T-helper 2 cell (primary cell): ENCODE results near the gene CACHD1.

Experiments used
- DNase-seq, 5 experiments: peaks; one replicate each; pipeline versions ENCODE4 v3.0.0 to v3.0.0-alpha.2; 2012 to 2022
- total RNA-seq, 2 donors: gene quantifications; one replicate each; lab custom pipeline; 2026; lab: John Stamatoyannopoulos, UW

The CACHD1 gene
- 1.2 to 2.0 reads per million in 2 donors for total RNA-seq

DNA sequence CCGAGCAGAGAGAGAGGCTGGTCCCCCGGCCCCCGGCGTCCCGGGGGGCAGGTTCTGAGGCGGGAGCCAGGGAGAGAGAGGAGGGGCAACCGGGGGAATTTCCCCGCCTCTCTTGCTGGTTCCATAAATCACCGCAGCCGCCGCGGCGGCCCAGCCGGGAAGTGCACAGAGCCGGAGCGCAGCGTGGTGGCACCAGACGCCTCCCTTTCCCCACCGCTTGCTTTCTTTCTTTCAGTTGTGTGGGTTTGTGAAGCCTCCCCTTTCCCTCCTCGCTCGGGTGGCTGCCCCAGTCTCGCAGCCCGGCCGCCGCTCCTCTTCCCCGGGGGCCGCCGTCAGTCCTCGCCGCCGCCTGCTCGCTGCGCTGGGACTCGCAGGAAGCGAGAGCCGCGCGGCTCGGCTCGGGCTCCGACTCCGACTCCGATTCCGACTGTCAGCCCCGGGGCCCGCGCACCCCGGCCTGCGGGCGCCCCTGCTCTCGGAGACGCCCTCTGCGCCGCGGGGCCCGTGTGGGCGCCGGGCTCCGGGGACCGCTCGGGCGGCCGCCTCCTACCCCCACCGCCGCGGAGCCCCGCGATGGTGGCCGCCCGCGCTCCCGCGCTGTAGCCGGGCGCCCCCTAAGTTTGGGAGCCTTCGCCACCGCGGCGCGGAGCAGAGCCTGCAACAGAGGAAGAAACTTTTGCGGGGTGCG lies at the start of gene CACHD1:
Gene CACHD1, plus strand, starts transcription at position 153 of the 688 bp plus-strand sequence. CDS start 616 bp downstream, outside the sequence.
- DNase-seq, result peak in 3 of 5 experiments; percentile 23 to 47 (median 32)

DNA sequence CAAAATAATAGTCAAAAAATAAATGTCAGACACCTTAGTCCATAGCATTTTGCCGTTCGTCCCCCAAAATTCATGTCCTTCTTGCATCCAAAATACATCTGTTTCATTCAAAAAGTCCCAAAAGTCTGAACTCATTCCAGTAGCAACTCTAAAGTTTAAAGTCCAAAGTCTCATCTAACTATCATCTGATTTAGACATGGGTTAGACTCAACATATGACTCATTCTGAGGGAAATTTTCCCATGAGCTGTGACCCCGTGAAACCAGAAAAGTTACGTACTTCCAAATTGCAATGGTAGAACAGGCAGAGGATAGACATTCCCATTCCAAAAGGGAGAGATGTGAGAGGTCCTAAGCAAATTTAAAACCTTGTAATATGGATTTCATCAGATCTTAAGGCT lies 48.6 kb upstream of the CACHD1 start:
- no peak for DNase-seq

DNA sequence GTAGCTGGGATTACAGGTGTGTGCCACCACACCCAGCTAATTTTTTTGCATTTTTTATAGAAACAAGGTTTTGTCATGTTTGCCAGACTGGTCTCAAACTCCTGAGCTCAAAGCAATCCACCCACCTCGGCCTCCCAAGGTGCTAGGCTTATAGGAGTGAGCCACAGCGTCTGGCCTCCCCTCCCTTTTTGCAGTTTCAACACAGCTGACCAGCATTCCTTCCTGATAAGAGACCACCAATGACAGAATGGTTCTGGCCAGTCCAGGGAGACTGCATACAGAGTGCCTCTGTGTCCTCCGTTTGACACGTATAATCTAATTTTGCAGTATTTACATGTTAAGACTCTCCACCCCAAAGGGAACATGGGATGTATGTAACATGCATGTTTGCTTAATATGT lies 46.4 kb upstream of the CACHD1 start:
- no peak for DNase-seq

DNA sequence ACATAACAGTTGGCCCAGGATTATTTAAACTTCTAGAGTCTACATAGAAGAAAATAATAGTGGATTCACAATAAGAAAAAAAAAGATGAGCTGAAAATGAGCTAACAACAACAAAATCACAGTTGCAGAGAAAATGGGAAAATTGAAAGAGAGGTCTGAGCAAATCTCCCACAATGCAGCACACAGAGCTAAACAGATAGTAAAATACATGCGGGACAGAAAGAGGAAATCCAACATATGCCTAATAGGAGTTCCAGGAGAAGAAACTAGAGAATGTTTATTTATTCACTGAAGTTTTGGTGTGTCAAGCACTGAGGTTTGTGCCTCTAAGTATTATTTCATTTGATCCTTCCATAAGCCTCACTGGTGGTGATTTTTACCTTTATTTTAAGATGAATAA lies 45.5 kb upstream of the CACHD1 start:
- DNase-seq, result no peak

DNA sequence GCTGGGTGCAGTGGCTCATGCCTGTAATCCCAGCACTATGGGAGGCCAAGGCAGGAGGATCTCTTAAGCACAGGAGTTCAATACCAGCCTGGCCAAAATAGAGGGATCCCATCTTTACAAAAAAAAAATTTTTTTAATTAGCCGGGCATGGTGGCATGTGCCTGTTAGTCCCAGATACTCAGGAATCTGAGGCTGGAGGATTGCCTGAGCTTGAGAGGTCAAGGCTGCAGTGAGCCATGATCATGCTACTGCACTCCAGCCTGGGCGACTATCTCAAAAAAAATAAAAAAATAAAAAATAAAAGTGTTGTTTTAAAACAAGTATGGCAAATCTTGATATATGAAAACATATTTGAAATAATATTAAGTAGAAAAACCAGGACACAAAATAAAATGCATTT lies 44.4 kb upstream of the CACHD1 start:
- DNase-seq, result no peak

DNA sequence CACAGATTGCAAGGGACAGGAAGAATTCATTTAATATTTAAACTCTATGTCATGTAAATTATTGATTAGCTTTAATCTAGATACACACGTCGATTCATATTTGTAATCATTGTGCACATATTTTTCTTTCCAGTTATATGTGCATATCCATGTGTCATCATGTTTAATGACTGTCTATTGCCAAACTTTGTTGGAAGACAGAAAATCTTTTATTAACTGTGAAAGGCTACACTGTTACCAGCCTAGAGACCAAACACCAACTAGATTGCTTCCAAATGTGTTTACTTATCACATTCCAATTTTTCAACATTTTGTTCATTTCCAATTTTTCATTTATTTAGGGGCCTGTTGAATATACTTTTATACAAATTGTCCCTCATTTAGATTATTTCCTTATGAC lies 43.2 kb upstream of the CACHD1 start:
- DNase-seq, result no peak

DNA sequence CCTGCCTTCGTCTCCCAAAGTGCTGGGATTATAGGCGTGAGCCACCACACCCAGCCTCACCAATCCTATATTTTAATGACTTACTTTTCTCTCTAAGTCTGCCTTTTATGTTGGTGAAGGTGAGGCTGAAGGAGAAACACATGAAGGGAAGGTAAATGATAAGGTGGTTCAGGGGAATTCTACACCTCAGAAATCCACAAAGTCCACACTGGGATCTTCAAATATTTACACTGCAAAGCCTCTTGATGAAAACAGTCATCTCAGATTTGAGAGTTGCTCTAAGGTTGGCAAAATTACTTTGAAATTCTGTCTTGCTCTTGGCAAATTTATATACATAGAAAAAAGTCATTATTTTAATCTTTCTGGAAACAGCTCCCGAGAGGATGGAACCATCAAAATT lies 42.0 kb upstream of the CACHD1 start:
- DNase-seq, result no peak

DNA sequence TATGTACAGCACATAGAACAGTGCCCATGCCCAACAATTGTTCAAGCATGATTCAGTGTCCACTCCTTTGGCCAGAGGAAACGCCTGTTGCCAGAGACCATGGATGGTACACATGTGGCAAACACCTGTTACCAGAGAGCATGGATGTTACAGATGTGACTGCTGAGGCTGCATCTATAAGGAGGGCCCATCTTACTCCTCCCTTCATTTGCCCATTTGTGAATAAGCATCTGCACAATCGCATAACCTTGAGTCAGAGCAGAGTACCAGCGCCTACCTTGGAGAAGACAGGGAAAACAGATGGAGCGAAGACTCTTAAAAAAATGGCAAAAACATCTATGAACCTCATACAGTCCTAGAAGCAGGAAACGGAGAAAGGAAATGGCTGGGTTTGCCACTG lies 36.6 kb upstream of the CACHD1 start:
- no peak for DNase-seq

DNA sequence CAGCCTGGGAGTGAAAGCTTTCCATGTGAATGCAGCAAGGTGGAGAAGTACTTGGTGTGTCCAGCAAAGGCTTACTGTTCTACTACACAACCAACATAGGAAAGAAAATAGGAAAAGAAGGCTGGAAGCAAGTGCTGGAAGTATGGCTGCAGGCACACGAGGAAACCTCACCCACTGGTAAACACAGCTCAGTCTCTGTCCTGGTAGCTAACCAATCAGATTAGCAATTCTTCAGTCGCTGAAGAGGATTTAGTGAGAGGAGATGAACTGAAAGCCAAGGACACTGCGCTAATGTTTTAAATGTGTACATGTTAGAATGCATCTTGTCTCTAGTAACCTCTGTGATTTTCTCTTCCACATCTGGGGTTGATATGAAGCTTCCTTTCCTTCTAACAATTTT lies 36.2 kb upstream of the CACHD1 start:
- no peak for DNase-seq

DNA sequence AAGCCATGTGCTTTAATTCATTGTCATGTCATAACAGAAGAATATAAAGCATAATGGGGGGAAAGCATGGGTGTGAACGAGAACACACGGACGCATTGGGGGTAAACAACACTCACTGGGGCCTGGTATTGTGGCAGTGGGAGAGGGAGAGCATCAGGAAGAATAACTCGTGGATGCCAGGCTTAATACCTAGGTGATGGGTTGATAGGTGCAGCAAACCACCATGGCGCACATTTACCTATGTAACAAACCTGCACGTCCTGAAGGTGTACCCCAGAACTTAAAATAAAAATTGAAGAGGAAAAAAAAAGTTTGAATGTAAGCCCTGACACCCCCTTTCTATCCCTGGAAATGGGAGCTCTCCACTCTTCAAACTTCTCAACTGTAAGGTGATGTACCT lies 34.9 kb upstream of the CACHD1 start:
- no peak for DNase-seq

DNA sequence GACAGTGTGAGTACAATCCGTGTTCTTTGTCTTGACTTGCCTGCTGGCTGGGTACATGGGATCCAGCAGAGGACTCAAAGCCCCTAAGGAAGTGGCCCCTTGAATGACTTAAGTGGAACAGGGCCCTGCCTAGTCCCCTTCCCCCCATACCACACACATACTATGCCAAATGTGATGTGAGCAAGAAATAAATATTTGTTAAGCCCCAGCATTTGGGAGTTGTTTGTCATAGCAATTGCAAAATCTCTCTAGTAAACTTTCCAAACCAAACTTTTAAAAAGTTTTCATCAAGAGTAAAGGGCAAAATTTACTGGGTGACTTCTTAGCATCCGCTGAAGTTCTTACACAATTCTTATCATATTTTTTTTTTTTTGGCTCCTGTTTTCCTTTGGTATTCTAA lies 32.5 kb upstream of the CACHD1 start:
- DNase-seq, result no peak

DNA sequence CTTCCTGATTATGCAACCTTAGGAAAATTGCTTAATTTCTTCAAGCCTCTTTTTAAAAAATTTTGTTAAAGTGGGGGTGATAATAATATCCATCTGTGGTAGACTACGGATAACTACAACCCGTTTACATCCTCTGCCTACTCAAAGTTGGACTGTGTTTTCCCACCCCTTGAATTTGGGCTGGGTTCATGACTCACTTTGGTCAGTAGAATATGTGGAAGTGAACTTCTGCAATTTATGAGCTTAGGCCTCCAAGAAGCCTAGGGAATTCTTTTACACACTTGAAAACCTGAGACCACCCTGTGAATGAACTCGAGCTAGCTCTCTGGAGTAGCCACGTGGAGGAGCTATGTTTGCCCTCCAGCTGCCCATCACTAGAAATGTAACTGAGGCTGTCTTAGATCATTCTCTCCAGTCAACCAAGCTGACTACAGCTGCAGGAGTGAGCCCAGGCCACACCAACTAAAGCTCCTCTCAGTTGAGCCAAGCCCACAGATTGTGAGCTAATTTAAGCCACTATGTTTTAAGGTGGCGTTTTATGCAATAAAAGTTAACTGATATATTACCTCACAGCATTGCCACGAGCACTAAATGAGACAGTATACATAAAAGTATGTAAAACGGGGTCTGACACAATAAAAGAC lies 29.6 kb upstream of the CACHD1 start:
- no peak for DNase-seq

DNA sequence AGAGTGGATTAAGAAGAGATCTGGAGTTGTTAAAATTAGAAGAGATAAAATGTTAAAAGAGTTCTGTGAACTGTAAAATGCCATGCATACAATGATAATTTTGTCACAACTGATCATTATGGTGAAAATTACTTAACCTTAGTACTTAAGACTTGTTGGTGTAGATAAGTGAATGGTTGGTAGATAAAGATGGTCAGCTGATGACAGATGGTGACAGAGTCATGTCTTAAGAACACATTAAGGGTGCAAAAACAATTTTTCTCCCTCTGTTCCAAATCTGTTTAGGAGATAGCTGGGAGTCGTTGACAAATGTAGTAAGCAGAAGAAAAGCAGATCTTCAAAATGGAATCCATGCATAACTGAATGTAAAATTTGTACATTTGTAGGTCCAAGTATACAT lies 18.5 kb upstream of the CACHD1 start:
- no peak for DNase-seq

DNA sequence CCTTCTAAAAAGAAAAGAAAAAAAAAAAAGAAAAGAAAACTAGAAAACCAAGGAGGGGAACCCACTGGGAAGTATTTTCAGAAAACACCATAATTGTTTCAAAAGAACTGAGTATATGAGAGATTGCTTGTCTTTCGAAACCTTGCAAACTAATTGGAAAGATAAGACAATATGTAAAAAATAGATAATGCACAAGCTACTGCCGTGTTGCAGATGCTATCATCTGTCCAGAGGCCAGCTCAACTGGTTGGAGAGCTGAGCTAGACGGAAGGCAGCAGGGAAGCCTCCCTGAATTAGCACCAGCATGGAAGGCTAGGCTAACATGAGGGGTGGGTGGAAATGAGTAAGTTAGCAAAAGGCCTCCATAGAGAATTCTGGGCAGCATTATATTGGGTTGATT lies 16.2 kb upstream of the CACHD1 start:
- DNase-seq, result no peak

DNA sequence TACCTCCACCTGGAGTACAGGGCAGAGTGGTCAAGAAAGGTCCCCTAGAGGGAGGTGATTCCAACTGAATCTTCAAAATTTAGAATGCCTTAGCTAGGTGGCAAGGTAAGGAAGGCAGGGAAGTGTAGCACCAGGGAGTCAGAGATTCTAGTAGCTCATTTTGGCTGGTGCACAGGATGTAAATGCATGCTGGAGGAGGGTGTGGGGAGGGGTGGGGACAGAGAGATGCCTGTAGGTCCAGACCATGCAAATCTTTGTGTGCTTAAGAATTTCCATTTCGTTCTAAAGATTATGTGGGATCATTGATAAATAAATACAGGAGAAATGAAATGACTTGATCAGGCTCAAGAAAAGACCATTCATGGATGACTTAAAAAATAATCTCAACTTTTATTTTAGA lies 11.0 kb upstream of the CACHD1 start:
- DNase-seq, result no peak

DNA sequence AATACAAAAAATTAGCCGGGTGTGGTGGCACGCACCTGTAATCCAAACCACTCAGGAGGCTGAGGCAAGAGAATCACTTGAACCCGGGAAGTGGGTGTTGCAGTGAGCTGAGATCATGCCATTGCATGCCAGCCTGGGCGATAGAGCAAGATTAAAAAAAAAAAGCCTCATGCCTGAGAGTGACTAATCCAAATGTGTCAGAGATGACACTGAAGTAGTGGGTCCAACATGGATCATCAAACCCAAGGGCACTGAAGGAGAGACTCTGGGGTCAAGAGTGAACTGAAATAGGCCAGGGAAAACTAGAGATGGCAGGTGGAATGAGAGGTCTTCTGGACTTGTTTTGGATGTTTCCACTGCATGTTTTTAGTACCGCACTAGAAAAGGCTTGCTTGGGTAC lies 10.2 kb upstream of the CACHD1 start:
- no peak for DNase-seq

DNA sequence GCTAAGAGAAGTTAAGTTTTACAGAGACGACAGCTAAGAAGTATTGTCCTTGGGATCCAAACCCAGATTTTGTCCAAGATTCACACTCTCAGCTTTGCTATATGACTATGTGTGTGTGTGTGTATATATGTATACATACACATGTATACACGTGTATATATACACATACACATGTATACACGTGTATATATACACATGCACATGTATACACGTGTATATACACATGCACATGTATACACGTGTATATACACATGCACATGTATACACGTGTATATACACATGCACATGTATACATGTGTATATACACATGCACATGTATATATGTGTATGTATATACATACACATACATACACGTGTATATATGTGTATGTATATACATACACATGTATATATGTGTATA lies 3.9 kb upstream of the CACHD1 start:
- DNase-seq, result no peak

DNA sequence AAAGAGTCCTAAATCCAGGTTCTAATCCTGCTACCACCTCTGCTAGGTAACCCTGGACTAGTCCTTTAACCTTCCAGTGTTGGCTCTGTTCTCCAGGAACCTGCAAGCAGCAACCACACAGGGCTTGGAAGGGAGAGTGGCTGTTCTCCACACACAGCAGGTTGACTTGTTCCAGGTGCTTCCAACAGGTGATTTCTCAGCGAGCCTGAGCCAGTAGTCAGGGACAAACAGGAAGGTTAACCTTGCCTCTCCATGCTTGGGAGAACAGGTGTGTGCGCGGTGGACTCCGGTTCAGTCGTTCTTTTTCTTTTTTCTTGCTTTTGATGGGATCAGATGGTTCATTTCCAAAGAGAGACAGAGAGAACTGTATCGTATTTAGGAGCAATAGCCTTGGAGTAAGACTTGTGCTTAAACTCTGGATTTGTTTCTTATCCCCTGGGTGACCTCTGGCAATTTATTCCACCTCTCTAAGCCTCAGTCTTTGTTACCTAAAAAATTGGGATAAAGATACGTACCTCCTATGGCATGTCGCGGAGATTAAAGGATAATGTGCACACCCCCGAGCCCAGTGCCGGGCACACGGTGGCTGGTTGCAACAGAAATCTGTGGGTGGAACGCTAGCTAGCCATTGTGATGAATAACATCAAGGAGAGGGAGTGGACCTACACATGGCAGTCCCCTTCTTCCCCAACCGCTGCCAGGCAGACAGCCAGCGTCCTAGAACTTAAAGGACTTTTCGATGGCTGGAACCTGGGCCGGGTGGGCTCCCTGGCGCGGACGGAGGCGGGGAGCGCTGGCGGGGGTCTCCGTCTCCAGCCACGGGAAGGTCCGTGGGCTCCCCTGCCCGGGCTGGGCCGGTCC lies 583 bp upstream of the CACHD1 start:
- DNase-seq, result no peak

DNA sequence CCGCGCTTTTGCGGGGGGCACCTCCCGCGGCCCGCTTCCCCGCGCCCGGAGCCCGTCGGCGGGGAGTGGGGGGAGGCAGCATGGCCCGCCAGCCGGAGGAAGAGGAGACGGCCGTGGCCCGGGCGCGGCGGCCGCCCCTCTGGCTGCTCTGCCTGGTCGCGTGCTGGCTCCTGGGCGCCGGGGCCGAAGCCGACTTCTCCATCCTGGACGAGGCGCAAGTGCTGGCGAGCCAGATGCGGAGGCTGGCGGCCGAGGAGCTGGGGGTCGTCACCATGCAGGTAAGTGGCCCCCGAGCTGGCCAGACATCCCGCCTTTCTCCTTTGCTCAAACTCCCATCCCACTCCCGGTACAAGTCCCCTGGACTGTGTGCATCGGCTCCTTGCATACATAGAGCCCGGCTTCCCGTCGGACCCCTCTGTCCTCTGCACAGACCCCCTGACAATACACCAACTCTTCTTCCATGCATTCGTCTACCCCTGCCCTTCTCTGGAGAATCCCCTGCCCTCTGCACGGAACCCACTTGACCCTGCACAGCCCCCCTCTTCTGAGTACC lies 812 bp downstream of the CACHD1 start:
- peak in 1 of 5 experiments; percentile 1 for DNase-seq

DNA sequence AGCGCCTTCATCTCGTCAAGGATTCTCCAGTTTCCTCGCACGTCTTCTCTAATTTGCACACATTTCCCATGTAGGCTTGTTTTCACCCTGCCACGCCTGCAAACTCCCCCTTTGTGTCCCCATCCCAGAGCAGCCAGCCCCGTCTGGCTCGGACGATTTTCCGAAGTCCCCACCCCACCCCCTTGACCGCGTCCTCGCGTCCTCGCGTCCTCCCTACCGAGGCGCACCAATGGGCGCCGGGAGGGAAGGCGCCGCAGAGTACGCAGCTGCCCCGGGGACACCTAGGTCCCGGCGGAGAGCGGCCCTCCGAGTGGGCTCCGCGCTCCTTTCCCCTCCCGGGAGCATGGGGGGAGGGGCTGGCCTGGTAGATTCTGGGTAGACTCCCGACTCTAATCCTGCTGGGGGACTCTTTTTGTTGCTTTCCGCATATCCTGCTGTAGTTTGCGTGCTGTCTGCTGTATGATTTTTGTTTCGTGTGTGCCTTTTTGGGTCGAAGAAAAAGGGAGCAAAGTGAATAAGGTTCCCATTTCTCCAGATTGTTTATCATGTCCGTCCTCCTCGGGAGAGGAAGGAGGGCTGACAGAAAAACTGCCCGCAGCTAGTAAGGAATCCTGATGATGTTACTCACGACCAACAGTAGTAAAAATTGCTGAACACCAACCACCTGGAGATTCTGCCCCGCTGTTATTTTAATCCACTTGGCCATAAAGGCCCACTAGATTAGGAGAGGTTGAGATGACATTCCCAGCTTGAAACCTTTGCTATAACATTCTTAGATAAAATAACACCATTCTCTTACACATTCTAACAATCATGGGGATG lies 1.5 kb downstream of the CACHD1 start:
- peak in 1 of 5 experiments; percentile 1 for DNase-seq

DNA sequence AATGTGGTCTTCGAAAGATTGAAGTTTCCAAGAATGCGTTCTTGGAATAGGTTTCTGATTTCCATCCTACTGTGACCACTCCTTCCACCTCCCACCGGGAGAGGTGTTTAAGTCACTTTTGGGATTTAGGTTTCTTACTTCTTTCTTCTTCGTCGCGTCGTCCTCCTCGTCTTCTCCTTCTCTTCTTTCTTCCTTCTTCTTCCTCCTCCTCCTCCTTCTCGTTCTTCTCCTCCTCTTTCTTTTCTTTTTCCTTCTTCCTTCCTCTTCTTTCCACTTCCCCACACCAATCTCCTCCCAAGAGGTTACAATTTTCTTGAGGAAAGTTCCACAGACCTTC lies 2.1 kb downstream of the CACHD1 start:
- no peak for DNase-seq

DNA sequence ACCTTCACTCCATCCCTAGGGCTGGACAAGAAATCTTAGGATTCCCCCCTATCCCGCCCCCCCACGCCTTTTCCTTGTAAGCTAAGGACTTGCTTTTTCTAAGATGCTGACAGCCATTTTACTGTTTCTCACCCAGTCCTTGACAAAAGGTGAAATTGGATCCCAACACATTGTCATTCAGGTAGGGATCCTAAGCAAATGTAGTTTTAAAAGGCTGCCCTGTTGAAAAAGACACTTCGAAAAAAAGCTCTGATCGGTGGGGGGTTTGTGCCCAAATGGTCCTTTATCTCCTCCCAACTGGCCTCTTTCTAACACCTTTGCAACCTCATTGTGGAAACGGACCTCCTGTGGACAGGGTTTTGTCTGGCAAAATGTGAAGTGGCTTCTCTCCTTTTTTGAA lies 2.9 kb downstream of the CACHD1 start:
- DNase-seq, result no peak

DNA sequence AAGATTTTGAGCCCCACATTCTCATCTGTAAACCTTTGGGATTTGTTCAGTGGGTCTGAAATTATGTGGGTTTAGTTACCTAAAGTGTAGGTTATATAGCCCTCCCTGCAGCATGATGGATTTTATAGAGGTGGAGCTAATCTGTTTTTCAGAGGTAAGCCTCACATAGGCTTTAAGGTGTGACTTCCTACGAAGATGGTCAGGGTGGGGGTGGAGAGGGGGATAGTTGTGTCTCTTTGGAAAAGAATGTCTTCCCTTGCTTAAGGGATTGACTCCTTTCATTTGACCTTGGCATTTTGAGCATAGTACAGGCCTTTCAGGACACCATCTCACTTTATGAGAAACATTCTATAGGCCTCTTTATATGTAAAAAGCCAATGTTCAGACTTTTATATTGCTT lies 3.4 kb downstream of the CACHD1 start:
- no peak for DNase-seq
